RWPE1 (cell line): Measurements from ENCODE around the gene RBMY1A1.
"Not testable (repeated sequence)": the region's sequence is repeated elsewhere in the genome, so short reads cannot be mapped to it uniquely, and the experiment has no call there.

Source experiments
- CTCF ChIA-PET: fragments of 350-600 bp; sonication (Branson Sonifier 250); formaldehyde crosslinking; extraction: SDS; loops from one replicate; lab custom pipeline; 2021; lab: Yijun Ruan, JAX
- POLR2A ChIA-PET: fragments of 400-600 bp; formaldehyde crosslinking; extraction: SDS; loops from one replicate; lab custom pipeline; 2020; ENCODE audit warnings: antibody characterized with exemption; ENCODE audit not compliant: low non-redundant PET; lab: Yijun Ruan, JAX
- DNase-seq: peaks from one replicate; pipeline ENCODE4 v3.0.0; 2012; ENCODE audit warnings: low spot score
- H3K27ac ChIP-seq: fragments of 450-650 bp; 2 replicates; pipeline ENCODE4 v1.5.1; 2017
- TF ChIP-seq, protein P1 (sequence below): fragments of 450-650 bp; conservative IDR thresholded peaks from 2 replicates; pipeline ENCODE4 v1.5.1; 2017; ENCODE audit warnings: low read depth, mild to moderate bottlenecking

RBMY1A1 gene

DNA sequence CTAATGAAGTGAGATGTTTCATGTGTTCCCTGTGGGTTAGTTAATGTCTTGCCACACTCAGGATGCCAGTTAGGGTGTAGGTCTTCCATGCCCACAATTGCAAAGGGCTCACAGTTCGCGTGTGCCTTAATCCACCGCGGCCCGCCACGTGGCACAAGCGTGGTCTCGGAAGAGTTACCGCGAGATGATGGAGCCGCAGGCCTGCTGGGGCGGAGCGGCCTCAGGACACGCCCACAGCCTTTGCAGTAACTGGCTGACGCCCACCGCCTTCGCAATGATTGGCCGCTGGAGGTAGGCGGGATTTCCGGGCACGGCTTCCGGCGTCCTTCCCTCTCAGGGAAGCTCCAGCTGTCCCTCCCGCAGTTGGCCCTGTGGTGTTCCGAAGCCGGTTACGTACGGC is at the start of gene RBMY1A1:
Gene RBMY1A1 (plus strand): TSS at position 301 of the 400 bp plus-strand sequence. CDS start 2,013 bp downstream, outside the sequence.
- H3K27ac ChIP-seq, CTCF ChIA-PET, DNase-seq, POLR2A ChIA-PET: not testable (repeated sequence)

DNA sequence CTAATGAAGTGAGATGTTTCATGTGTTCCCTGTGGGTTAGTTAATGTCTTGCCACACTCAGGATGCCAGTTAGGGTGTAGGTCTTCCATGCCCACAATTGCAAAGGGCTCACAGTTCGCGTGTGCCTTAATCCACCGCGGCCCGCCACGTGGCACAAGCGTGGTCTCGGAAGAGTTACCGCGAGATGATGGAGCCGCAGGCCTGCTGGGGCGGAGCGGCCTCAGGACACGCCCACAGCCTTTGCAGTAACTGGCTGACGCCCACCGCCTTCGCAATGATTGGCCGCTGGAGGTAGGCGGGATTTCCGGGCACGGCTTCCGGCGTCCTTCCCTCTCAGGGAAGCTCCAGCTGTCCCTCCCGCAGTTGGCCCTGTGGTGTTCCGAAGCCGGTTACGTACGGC is 23.6 kb upstream of the RBMY1A1 start, which contains the start of gene RBMY1B:
Gene RBMY1B (plus strand): TSS at position 301 of the 400 bp plus-strand sequence. CDS start 2,013 bp downstream, outside the sequence.
- POLR2A ChIA-PET, CTCF ChIA-PET, H3K27ac ChIP-seq, DNase-seq: not testable (repeated sequence)

DNA sequence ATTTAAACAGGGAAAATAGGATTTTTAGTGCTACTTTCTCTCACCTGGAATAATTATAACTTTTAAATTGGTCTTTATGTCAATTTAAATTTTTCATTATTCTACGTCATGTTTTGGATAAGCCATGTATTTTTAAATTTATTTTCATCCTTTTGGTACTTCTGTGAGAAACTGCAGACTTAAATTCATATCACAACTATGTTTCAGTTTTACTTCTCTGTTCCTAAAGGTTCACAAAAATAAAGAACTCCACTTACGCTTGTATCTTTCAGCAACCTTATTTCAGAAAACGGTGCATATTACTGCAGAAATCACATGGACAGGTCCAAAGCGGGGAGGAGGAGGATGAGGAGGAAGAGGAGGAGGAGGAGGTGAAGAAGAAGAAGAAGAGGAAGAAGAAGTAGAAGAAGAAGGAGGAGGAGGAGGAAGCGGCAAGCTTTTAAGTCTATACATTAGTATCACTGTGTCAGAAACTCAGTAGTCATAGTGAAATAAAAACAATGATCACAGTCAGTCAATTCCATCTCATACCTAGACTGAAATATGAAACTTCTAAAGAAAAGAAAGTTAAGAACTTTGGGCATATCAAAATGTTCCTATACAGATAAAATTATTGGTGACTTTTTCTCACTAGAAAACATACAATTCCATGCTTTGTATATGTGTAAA is 24.8 kb downstream of the RBMY1A1 start:
- DNase-seq, H3K27ac ChIP-seq, CTCF ChIA-PET, POLR2A ChIA-PET: not testable (repeated sequence)

DNA sequence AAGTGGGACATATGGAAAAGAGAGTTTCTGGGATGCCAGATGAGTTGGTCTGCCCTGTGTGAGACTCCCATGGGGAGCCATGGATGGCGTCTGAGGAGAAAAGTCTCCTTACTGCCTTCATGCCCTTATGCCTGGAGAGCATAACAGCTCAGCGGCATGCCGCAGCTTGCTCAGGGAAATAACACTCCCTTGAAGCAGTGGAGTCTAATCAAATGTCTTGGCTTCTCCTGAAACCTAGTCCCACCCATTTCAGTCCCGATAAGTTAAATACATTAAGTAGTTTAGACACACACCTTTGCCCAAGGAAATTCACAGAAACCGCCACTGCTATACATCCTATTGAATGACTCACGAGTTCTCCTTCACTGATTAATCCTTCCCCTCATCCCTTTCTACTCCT is 50.8 kb downstream of the RBMY1A1 start:
- no peak overlapping the region for H3K27ac ChIP-seq
- ChIA-PET POLR2A (no interaction called here), CTCF (no interaction called here)
- no peak for DNase-seq
- TF ChIP-seq, protein P1, sequence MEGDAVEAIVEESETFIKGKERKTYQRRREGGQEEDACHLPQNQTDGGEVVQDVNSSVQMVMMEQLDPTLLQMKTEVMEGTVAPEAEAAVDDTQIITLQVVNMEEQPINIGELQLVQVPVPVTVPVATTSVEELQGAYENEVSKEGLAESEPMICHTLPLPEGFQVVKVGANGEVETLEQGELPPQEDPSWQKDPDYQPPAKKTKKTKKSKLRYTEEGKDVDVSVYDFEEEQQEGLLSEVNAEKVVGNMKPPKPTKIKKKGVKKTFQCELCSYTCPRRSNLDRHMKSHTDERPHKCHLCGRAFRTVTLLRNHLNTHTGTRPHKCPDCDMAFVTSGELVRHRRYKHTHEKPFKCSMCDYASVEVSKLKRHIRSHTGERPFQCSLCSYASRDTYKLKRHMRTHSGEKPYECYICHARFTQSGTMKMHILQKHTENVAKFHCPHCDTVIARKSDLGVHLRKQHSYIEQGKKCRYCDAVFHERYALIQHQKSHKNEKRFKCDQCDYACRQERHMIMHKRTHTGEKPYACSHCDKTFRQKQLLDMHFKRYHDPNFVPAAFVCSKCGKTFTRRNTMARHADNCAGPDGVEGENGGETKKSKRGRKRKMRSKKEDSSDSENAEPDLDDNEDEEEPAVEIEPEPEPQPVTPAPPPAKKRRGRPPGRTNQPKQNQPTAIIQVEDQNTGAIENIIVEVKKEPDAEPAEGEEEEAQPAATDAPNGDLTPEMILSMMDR: no peak

DNA sequence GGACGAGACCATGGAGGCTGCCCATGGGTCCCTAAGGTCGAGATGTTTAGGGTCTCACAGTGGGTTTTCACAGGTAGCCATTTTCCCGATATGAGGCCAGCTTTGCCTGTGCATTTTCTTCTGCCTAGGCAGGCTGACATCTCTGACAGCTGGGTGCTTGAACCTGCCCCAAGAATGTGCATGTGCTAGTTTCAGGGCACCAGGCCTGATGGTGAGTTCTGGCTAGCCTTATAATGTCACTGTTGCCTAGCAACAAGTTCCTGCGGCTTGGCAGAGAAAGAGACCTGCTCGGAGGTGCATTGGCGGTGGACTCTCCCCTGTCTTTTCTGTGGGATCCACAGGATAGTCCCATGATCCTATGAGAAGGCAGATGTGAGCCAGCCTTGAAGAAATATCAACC is 51.8 kb downstream of the RBMY1A1 start:
- CTCF ChIA-PET, DNase-seq, H3K27ac ChIP-seq, POLR2A ChIA-PET: not testable (repeated sequence)

DNA sequence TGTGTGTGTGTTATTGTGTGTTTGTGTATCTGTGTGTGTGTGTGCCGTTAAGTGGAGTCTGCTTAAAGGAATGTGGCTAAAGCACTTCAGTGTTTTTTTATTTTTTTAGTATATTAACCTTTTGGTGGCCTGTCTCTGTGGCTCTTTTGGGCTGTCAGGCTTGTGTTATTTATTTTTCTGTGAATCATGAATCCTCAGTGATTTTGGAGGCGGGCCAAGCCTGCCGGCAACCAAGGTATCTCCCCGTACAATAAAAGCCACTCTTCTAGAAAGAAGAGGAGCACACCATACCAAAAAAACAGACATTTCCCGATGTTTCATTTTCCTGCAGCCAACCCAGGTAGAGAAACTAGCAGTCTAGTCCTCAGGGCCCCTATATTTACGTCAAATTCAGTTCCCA is 57.4 kb downstream of the RBMY1A1 start:
- no peak overlapping the region for H3K27ac ChIP-seq
- CTCF ChIA-PET: no interaction called here
- POLR2A ChIA-PET: no interaction called here
- DNase-seq: no peak
- TF ChIP-seq, protein P1: no peak

DNA sequence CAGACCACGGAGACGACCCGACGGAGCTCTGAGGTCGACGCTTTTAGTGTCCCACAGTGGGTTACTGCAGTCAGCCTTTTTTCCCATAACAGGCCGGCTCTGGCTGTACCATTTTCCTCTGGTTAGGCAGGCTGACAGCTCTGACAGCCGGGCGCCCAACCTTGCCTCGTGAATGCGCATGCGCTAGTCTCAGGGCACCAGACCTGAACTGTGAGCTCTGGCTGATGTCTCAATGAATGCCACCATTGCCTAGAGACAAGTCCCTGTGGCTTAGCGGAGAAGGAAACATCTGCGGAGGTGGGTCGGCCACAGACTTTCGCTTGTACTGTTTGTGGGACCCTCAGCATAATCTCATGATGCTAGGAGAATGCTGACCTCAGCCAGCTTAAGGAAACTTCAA is 61.6 kb downstream of the RBMY1A1 start:
- CTCF ChIA-PET, POLR2A ChIA-PET, DNase-seq, H3K27ac ChIP-seq: not testable (repeated sequence)
